Loucy (cell line): ENCODE data around the gene HSPA2.

Experiments
- H2AFZ ChIP-seq: fragments of 200-600 bp; sonication (generic); 2 replicates; pipeline ENCODE4 v1.6.0; 2016; ENCODE audit warnings: antibody characterized with exemption, mild to moderate bottlenecking, low read length, moderate library complexity
- H3F3A ChIP-seq: fragments of 200-600 bp; 2 replicates; pipeline ENCODE4 v1.6.0; 2016; ENCODE audit warnings: antibody characterized with exemption, low read depth, mild to moderate bottlenecking
- H3K27me3 ChIP-seq: fragments of 200-600 bp; sonication (generic); 2 replicates; pipeline ENCODE4 v1.6.1; 2014; ENCODE audit warnings: low read length, mild to moderate bottlenecking; ENCODE audit not compliant: insufficient read depth, poor library complexity, severe bottlenecking
- H3K36me3 ChIP-seq: fragments of 200-600 bp; sonication (generic); 2 replicates; pipeline ENCODE4 v1.6.1; 2016; ENCODE audit warnings: low read length; ENCODE audit not compliant: insufficient read depth
- H3K4me1 ChIP-seq: fragments of 200-600 bp; sonication (generic); 2 replicates; pipeline ENCODE4 v1.5.1; 2014; ENCODE audit warnings: low read length, mild to moderate bottlenecking; ENCODE audit not compliant: insufficient read depth, poor library complexity, severe bottlenecking
- H3K4me2 ChIP-seq: fragments of 200-600 bp; sonication (generic); 2 replicates; pipeline ENCODE4 v1.6.0; 2014; ENCODE audit warnings: antibody characterized with exemption, low read length, low read depth, mild to moderate bottlenecking; ENCODE audit not compliant: poor library complexity, severe bottlenecking
- H3K4me3 ChIP-seq: fragments of 200-600 bp; sonication (generic); 2 replicates; pipeline ENCODE4 v1.5.1; 2014; ENCODE audit warnings: low read length, mild to moderate bottlenecking, mixed read lengths; ENCODE audit not compliant: poor library complexity, severe bottlenecking
- H3K79me2 ChIP-seq: fragments of 200-600 bp; sonication (generic); 2 replicates; pipeline ENCODE4 v1.6.1; 2014; ENCODE audit warnings: low read length; ENCODE audit not compliant: insufficient read depth
- H3K9ac ChIP-seq: fragments of 200-600 bp; sonication (generic); 2 replicates; pipeline ENCODE4 v1.6.0; 2014; ENCODE audit warnings: mild to moderate bottlenecking, low read depth, low read length, moderate library complexity; ENCODE audit not compliant: poor library complexity, severe bottlenecking
- H3K9me2 ChIP-seq: fragments of 200-600 bp; sonication (generic); replicated peaks from 2 replicates; pipeline ENCODE4 v1.6.1; 2016; ENCODE audit warnings: low read depth, low read length, mixed read lengths
- H3K9me3 ChIP-seq: fragments of 200-600 bp; sonication (generic); 2 replicates; pipeline ENCODE4 v1.6.1; 2014; ENCODE audit warnings: mild to moderate bottlenecking, antibody characterized with exemption, low read length, low read depth; ENCODE audit not compliant: insufficient read depth
- H4K20me1 ChIP-seq: fragments of 200-600 bp; sonication (generic); 2 replicates; pipeline ENCODE4 v1.6.0; 2014; ENCODE audit warnings: antibody characterized with exemption, low read length, mild to moderate bottlenecking; ENCODE audit not compliant: insufficient read depth, poor library complexity, severe bottlenecking
- EZH2phosphoT487 ChIP-seq: fragments of 200-600 bp; IDR thresholded peaks from 2 replicates; pipeline ENCODE4 v1.6.1; 2018; ENCODE audit warnings: antibody characterized with exemption, mild to moderate bottlenecking, moderate library complexity, borderline replicate concordance
- TF ChIP-seq, protein P1 (sequence below): fragments of 200-600 bp; sonication (generic); conservative IDR thresholded peaks from 2 replicates; pipeline ENCODE4 v1.5.1; 2014; ENCODE audit warnings: mild to moderate bottlenecking, antibody characterized with exemption, low read length

The HSPA2 gene

DNA sequence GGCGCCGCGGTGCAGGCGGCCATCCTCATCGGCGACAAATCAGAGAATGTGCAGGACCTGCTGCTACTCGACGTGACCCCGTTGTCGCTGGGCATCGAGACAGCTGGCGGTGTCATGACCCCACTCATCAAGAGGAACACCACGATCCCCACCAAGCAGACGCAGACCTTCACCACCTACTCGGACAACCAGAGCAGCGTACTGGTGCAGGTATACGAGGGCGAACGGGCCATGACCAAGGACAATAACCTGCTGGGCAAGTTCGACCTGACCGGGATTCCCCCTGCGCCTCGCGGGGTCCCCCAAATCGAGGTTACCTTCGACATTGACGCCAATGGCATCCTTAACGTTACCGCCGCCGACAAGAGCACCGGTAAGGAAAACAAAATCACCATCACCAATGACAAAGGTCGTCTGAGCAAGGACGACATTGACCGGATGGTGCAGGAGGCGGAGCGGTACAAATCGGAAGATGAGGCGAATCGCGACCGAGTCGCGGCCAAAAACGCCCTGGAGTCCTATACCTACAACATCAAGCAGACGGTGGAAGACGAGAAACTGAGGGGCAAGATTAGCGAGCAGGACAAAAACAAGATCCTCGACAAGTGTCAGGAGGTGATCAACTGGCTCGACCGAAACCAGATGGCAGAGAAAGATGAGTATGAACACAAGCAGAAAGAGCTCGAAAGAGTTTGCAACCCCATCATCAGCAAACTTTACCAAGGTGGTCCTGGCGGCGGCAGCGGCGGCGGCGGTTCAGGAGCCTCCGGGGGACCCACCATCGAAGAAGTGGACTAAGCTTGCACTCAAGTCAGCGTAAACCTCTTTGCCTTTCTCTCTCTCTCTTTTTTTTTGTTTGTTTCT, 1.7 kb downstream of the HSPA2 start:
- Histone ChIP-seq H3F3A (no peaks in the 10 kb centered on the region), H3K9me2 (no peaks in the 10 kb centered on the region), H2AFZ (no peak overlapping the region), H3K36me3 (no peaks in the 10 kb centered on the region), H3K9ac (no peak overlapping the region), H3K9me3 (no peaks in the 10 kb centered on the region), H3K4me1 (no peaks in the 10 kb centered on the region), H3K4me3 (no peak overlapping the region), H4K20me1 (no peaks in the 10 kb centered on the region), H3K27me3 (no peaks in the 10 kb centered on the region), H3K79me2 (no peaks in the 10 kb centered on the region), H3K4me2 (no peak overlapping the region)
- TF ChIP-seq, protein P1, sequence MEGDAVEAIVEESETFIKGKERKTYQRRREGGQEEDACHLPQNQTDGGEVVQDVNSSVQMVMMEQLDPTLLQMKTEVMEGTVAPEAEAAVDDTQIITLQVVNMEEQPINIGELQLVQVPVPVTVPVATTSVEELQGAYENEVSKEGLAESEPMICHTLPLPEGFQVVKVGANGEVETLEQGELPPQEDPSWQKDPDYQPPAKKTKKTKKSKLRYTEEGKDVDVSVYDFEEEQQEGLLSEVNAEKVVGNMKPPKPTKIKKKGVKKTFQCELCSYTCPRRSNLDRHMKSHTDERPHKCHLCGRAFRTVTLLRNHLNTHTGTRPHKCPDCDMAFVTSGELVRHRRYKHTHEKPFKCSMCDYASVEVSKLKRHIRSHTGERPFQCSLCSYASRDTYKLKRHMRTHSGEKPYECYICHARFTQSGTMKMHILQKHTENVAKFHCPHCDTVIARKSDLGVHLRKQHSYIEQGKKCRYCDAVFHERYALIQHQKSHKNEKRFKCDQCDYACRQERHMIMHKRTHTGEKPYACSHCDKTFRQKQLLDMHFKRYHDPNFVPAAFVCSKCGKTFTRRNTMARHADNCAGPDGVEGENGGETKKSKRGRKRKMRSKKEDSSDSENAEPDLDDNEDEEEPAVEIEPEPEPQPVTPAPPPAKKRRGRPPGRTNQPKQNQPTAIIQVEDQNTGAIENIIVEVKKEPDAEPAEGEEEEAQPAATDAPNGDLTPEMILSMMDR, result no peak
- TF ChIP-seq EZH2phosphoT487, result no peak

DNA sequence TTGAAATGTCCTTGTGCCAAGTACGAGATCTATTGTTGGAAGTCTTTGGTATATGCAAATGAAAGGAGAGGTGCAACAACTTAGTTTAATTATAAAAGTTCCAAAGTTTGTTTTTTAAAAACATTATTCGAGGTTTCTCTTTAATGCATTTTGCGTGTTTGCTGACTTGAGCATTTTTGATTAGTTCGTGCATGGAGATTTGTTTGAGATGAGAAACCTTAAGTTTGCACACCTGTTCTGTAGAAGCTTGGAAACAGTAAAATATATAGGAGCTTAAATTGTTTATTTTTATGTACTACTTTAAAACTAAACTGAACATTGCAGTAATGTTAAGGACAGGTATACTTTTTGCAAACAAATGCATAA, 2.3 kb downstream of the HSPA2 start:
- TF ChIP-seq, protein P1, result no peak
- TF ChIP-seq EZH2phosphoT487, result no peak
- Histone ChIP-seq H3K4me3 (no peak overlapping the region), H3K9me3 (no peaks in the 10 kb centered on the region), H3K4me2 (no peak overlapping the region), H3K79me2 (no peaks in the 10 kb centered on the region), H3K36me3 (no peaks in the 10 kb centered on the region), H4K20me1 (no peaks in the 10 kb centered on the region), H3K9ac (no peak overlapping the region), H2AFZ (no peak overlapping the region), H3K27me3 (no peaks in the 10 kb centered on the region), H3F3A (no peaks in the 10 kb centered on the region), H3K9me2 (no peaks in the 10 kb centered on the region), H3K4me1 (no peaks in the 10 kb centered on the region)

DNA sequence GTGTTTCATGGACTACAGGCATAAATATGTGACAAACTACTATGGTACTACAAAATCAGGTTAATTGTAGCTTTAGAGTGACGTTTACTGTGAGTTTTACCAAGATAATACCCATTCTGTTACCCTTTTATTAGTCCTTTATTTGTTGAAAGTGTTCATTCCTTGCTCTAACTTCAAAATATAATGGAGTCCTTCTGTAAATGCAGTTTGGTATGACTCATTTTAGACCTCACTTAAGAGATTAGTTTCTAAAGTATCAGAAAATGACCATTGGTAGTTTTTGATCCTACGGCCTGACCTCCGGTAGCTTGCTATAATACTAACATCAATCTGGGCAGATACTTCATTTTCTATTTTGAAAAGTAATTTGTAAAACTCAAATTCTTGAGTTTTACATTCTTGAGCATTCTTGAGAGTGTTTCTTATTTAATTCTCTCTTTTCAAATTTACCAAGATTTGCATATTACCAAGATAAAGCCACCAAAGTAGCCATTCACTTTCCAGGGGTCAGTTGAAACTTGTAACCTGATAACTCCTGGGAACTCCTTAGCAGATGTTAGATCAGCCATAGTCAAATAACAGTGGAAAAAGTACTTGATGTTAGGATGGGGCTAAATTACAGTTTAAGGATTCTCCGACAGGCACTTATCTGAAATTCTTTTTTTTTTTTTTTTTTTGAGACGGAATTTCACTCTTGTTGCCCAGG, 4.2 kb downstream of the HSPA2 start:
- Histone ChIP-seq H3K4me1 (peaks cover 5% of the 10 kb centered on the region), H3K4me2 (no peak overlapping the region), H3K9ac (no peak overlapping the region), H3K79me2 (no peaks in the 10 kb centered on the region), H3K4me3 (no peak overlapping the region), H3K9me3 (no peaks in the 10 kb centered on the region), H4K20me1 (no peaks in the 10 kb centered on the region), H3K27me3 (no peaks in the 10 kb centered on the region), H3K36me3 (no peaks in the 10 kb centered on the region), H3K9me2 (no peaks in the 10 kb centered on the region), H2AFZ (no peak overlapping the region), H3F3A (no peaks in the 10 kb centered on the region)
- TF ChIP-seq EZH2phosphoT487, result no peak
- TF ChIP-seq, protein P1, result no peak
